Heart left ventricle (tissue), 13 donors: ENCODE data around the gene P2RX3.

Experiments used
- CTCF ChIP-seq, 12 donors: fragments of 200-600 bp; sonication (generic) in 4 of 12; IDR thresholded peaks; one replicate each; pipeline versions ENCODE4 v1.5.0 to v1.8.0; 2018 to 2022; ENCODE audit warnings: antibody characterized with exemption in 12 of 12, mild to moderate bottlenecking in 5 of 12
- POLR2A ChIP-seq, 2 donors: fragments of 450-650 bp; IDR thresholded peaks; one replicate each; pipeline ENCODE4 v1.6.1; 2017; ENCODE audit warnings: antibody characterized with exemption in 2 of 2, mild to moderate bottlenecking in 2 of 2, moderate library complexity in 2 of 2
- donor health status: ischemic (EF 13 %, LVEDD 7.1; RV severe dilation, severe dysfunction).
- donor health status: DM: no; HTN: yes; CAD: no.
- donor health status: DM: no; HTN: no; CAD: no.
- donor health status: ischemic (EF 25% LVEDD 6.9; RV normal size, moderate dysfunction).
- donor health status: ischemic (EF 25% LVEDD 5.7; RV mildly dilated, moderate dysfunction).
- donor health status: ischemic (EF 35%, LVEDD 5.7; RV mildly dilated, moderate dysfunction).
- donor health status: nonischemic (EF 11% LVEDD 7.7; RV severe dilation, severe dysfunction).
- donor health status: DM: yes; HTN: yes; CAD: no.
- donor health status: PGD.
- donor health status: ischemic (EF 29% LVEDD 5.4; RV normal size, mild dysfunction).
- donor health status: nonischemic (EF 23%, LVEDD 6.1; RV moderate dilation, normal function).

GRCh38 chr11:57322256-57323166 lies 15.6 kb upstream of the P2RX3 start:
- TF ChIP-seq POLR2A (IDR thresholded peaks at IDR 0.05), result peak in 1 of 2 donors; percentile 73
- no peak for TF ChIP-seq CTCF (IDR thresholded peaks at IDR 0.05)
